ENCODE data around the gene GJE1. TPM values are rescaled to one million over a fixed set of nuclear protein-coding genes. Genes with fewer than 3 reads are reported as not detected.

Gene GJE1
- total RNA-seq, 1 donor from 2014 or later: not detected

DNA sequence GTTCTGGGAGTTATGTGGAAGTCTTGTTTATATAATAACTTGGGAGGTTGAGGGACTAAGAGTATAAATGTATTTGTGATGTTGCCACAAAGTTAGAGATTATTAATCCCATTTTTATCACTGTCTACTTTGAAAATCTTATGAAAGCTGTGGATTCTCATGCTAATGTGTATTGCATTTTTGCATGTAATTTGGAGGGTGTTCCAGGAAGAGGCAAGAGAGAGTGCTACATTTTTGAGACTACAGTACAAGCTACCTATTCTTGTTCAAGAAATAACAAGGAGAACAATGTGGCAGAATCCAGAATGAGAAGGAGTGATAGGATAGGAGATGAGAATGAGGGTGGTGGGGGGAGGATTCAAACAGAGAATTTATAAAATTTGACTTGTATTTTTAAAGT, 49.3 kb downstream of the GJE1 start:
- DNase-seq (ENCODE audit: low read depth) (no peak), FAIRE-seq (no peak)
- no peaks in the 10 kb centered on the region for H3K27me3 Mint-ChIP-seq (ENCODE audit: low read depth, unreplicated experiment)
- H3K4me3 ChIP-seq (ENCODE audit: insufficient read depth, low read depth, low read length): no peak overlapping the region
- no peaks in the 10 kb centered on the region for H3K27me3 ChIP-seq (ENCODE audit: insufficient read depth, low read length)
- no peak for TF ChIP-seq EZH2 (IDR thresholded peaks at IDR 0.05; ENCODE audit: insufficient read depth, low read length)
- TF ChIP-seq, protein P1, sequence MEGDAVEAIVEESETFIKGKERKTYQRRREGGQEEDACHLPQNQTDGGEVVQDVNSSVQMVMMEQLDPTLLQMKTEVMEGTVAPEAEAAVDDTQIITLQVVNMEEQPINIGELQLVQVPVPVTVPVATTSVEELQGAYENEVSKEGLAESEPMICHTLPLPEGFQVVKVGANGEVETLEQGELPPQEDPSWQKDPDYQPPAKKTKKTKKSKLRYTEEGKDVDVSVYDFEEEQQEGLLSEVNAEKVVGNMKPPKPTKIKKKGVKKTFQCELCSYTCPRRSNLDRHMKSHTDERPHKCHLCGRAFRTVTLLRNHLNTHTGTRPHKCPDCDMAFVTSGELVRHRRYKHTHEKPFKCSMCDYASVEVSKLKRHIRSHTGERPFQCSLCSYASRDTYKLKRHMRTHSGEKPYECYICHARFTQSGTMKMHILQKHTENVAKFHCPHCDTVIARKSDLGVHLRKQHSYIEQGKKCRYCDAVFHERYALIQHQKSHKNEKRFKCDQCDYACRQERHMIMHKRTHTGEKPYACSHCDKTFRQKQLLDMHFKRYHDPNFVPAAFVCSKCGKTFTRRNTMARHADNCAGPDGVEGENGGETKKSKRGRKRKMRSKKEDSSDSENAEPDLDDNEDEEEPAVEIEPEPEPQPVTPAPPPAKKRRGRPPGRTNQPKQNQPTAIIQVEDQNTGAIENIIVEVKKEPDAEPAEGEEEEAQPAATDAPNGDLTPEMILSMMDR (IDR thresholded peaks at IDR 0.05; ENCODE audit: insufficient read depth, low read depth, low read length): no peak
- H3K4me2 ChIP-seq (ENCODE audit: low read length): no peak overlapping the region
- H3K9me3 ChIP-seq (ENCODE audit: insufficient read depth, low read depth, low read length): no peaks in the 10 kb centered on the region
- peaks cover 6% of the 10 kb centered on the region for H3K4me1 Mint-ChIP-seq (ENCODE audit: low read depth, unreplicated experiment)
- peaks cover 10% of the 10 kb centered on the region for H3K36me3 ChIP-seq (ENCODE audit: insufficient read depth, low read length)
- no peak overlapping the region for H3K9ac ChIP-seq (ENCODE audit: low read length)
- no peaks in the 10 kb centered on the region for H3K79me2 ChIP-seq (ENCODE audit: insufficient read depth, low read length)
- H3K36me3 Mint-ChIP-seq (ENCODE audit: low read depth, unreplicated experiment): peaks cover 12% of the 10 kb centered on the region
- no peaks in the 10 kb centered on the region for H4K20me1 ChIP-seq (ENCODE audit: insufficient read depth, low read length)
- H2AFZ ChIP-seq (ENCODE audit: low read depth, low read length): no peak overlapping the region
- H3K27ac Mint-ChIP-seq (ENCODE audit: unreplicated experiment): no peak overlapping the region
- no peak overlapping the region for H3K4me3 Mint-ChIP-seq (ENCODE audit: unreplicated experiment)
- peaks cover 3% of the 10 kb centered on the region for H3K9me3 Mint-ChIP-seq (ENCODE audit: unreplicated experiment)
- H3K27ac ChIP-seq (ENCODE audit: low read depth, low read length): no peak overlapping the region
- no peaks in the 10 kb centered on the region for H3K4me1 ChIP-seq (ENCODE audit: insufficient read depth, low read length)

GRCh38 chr6:142183351-142183750, 50.6 kb downstream of the GJE1 start:
- Histone ChIP-seq H3K9me3 (ENCODE audit: insufficient read depth, low read depth, low read length) (no peaks in the 10 kb centered on the region), H3K4me3 (ENCODE audit: insufficient read depth, low read depth, low read length) (no peak overlapping the region), H3K4me1 (ENCODE audit: insufficient read depth, low read length) (no peaks in the 10 kb centered on the region), H4K20me1 (ENCODE audit: insufficient read depth, low read length) (no peaks in the 10 kb centered on the region), H3K36me3 (ENCODE audit: insufficient read depth, low read length) (peaks cover 5% of the 10 kb centered on the region), H3K4me2 (ENCODE audit: low read length) (no peak overlapping the region), H3K9ac (ENCODE audit: low read length) (no peak overlapping the region), H2AFZ (ENCODE audit: low read depth, low read length) (no peak overlapping the region), H3K27ac (ENCODE audit: low read depth, low read length) (no peak overlapping the region), H3K27me3 (ENCODE audit: insufficient read depth, low read length) (no peaks in the 10 kb centered on the region), H3K79me2 (ENCODE audit: insufficient read depth, low read length) (no peaks in the 10 kb centered on the region)
- H3K36me3 Mint-ChIP-seq (ENCODE audit: low read depth, unreplicated experiment): no peaks in the 10 kb centered on the region
- no peak for FAIRE-seq
- no peaks in the 10 kb centered on the region for H3K27me3 Mint-ChIP-seq (ENCODE audit: low read depth, unreplicated experiment)
- DNase-seq (ENCODE audit: low read depth): no peak
- peaks cover 12% of the 10 kb centered on the region for H3K4me1 Mint-ChIP-seq (ENCODE audit: low read depth, unreplicated experiment)
- no peak overlapping the region for H3K27ac Mint-ChIP-seq (ENCODE audit: unreplicated experiment)
- TF ChIP-seq, protein P1 (IDR thresholded peaks at IDR 0.05; ENCODE audit: insufficient read depth, low read depth, low read length): no peak
- no peak for TF ChIP-seq EZH2 (IDR thresholded peaks at IDR 0.05; ENCODE audit: insufficient read depth, low read length)
- no peak overlapping the region for H3K4me3 Mint-ChIP-seq (ENCODE audit: unreplicated experiment)
- no peaks in the 10 kb centered on the region for H3K9me3 Mint-ChIP-seq (ENCODE audit: unreplicated experiment)

DNA sequence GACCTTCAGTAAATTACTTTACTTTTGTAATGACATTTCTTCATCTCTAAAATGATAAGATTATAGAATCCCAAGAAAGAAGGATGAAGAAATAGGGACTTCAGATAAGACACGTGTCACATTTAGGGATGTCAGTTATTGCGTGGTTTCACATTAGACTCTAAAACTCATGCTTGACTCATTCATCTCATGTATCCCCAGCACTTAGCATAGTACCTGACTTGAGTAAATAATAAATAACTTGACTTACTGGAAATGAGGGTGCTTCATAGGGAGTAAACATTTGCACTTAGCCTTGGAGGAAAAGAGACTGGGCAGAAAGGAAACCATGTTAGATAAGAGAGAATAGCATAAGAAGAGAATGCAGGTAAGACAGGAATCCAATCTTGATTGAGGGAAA, 51.6 kb downstream of the GJE1 start:
- Mint-ChIP-seq H3K36me3 (ENCODE audit: low read depth, unreplicated experiment) (no peaks in the 10 kb centered on the region), H3K27me3 (ENCODE audit: low read depth, unreplicated experiment) (no peaks in the 10 kb centered on the region), H3K4me3 (ENCODE audit: unreplicated experiment) (no peak overlapping the region), H3K27ac (ENCODE audit: unreplicated experiment) (no peak overlapping the region), H3K4me1 (ENCODE audit: low read depth, unreplicated experiment) (peaks cover 12% of the 10 kb centered on the region), H3K9me3 (ENCODE audit: unreplicated experiment) (no peaks in the 10 kb centered on the region)
- peaks cover 4% of the 10 kb centered on the region for H3K36me3 ChIP-seq (ENCODE audit: insufficient read depth, low read length)
- no peak overlapping the region for H2AFZ ChIP-seq (ENCODE audit: low read depth, low read length)
- no peaks in the 10 kb centered on the region for H4K20me1 ChIP-seq (ENCODE audit: insufficient read depth, low read length)
- no peak overlapping the region for H3K9ac ChIP-seq (ENCODE audit: low read length)
- DNase-seq (ENCODE audit: low read depth) (no peak), FAIRE-seq (peak; percentile 75)
- H3K4me2 ChIP-seq (ENCODE audit: low read length): no peak overlapping the region
- H3K9me3 ChIP-seq (ENCODE audit: insufficient read depth, low read depth, low read length): no peaks in the 10 kb centered on the region
- TF ChIP-seq EZH2 (IDR thresholded peaks at IDR 0.05; ENCODE audit: insufficient read depth, low read length): no peak
- TF ChIP-seq, protein P1 (IDR thresholded peaks at IDR 0.05; ENCODE audit: insufficient read depth, low read depth, low read length): no peak
- no peaks in the 10 kb centered on the region for H3K27me3 ChIP-seq (ENCODE audit: insufficient read depth, low read length)
- no peak overlapping the region for H3K27ac ChIP-seq (ENCODE audit: low read depth, low read length)
- H3K4me3 ChIP-seq (ENCODE audit: insufficient read depth, low read depth, low read length): no peak overlapping the region
- no peaks in the 10 kb centered on the region for H3K4me1 ChIP-seq (ENCODE audit: insufficient read depth, low read length)
- H3K79me2 ChIP-seq (ENCODE audit: insufficient read depth, low read length): no peaks in the 10 kb centered on the region

Other genes starting within 250 kb of the GJE1 start
- not detected in 2 replicates for gene NMBR, start 14.2 kb downstream of the GJE1 start, total RNA-seq
- 65.3 and 72.4 TPM in 2 replicates for gene VTA1, start 14.3 kb downstream of the GJE1 start, total RNA-seq
- 89.2 and 98.2 TPM in 2 replicates for gene ADGRG6, start 169.1 kb downstream of the GJE1 start, total RNA-seq